ENCODE data around the gene FREM1.

FREM1 gene

GRCh38 chr9:14746626-14747025, 163.6 kb downstream of the FREM1 start:
- H3K9me2 ChIP-seq (replicated peaks; ENCODE audit: insufficient read depth, low read length), result no peaks in the 10 kb centered on the region
- no peak overlapping the region for H3K4me3 ChIP-seq (ENCODE audit: insufficient read depth, low read length, poor library complexity, severe bottlenecking)
- 0 out of 2 replicates have a peak, but pooled peaks cover 2% of the 10 kb centered on the region for H3K27me3 ChIP-seq (ENCODE audit: low read length)
- H3K27ac ChIP-seq (ENCODE audit: low read depth, low read length), result no peak overlapping the region
- H3K4me2 ChIP-seq (ENCODE audit: low read depth, low read length, poor library complexity, severe bottlenecking), result no peak overlapping the region
- no peaks in the 10 kb centered on the region for H4K20me1 ChIP-seq (ENCODE audit: low read depth, low read length)
- H3K9ac ChIP-seq (ENCODE audit: low read length), result no peak overlapping the region
- no peaks in the 10 kb centered on the region for H3K79me2 ChIP-seq (ENCODE audit: insufficient read depth, low read length)
- H3K36me3 ChIP-seq (ENCODE audit: low read length), result no peaks in the 10 kb centered on the region
- H3K9me3 ChIP-seq (ENCODE audit: insufficient read depth, low read length), result no peaks in the 10 kb centered on the region
- TF ChIP-seq CTCF (IDR thresholded peaks at IDR 0.05; ENCODE audit: insufficient read depth, low read length, poor library complexity, severe bottlenecking) (no peak), EZH2phosphoT487 (conservative IDR thresholded peaks at IDR 0.05; ENCODE audit: low read length) (no peak)
- H2AFZ ChIP-seq (ENCODE audit: low read depth, low read length, severe bottlenecking), result no peak overlapping the region
- no peaks in the 10 kb centered on the region for H3F3A ChIP-seq (ENCODE audit: insufficient read depth)

- Histone ChIP-seq H3K9ac (ENCODE audit: low read length) (no peak overlapping the region), H3K4me2 (ENCODE audit: low read depth, low read length, poor library complexity, severe bottlenecking) (no peak overlapping the region), H3K9me2 (replicated peaks; ENCODE audit: insufficient read depth, low read length) (no peaks in the 10 kb centered on the region), H2AFZ (ENCODE audit: low read depth, low read length, severe bottlenecking) (no peak overlapping the region), H3K79me2 (ENCODE audit: insufficient read depth, low read length) (no peaks in the 10 kb centered on the region), H3F3A (ENCODE audit: insufficient read depth) (no peaks in the 10 kb centered on the region), H3K36me3 (ENCODE audit: low read length) (no peaks in the 10 kb centered on the region), H4K20me1 (ENCODE audit: low read depth, low read length) (no peaks in the 10 kb centered on the region), H3K27me3 (ENCODE audit: low read length) (0 out of 2 replicates have a peak, but pooled peaks cover 4% of the 10 kb centered on the region), H3K27ac (ENCODE audit: low read depth, low read length) (no peak overlapping the region), H3K9me3 (ENCODE audit: insufficient read depth, low read length) (no peaks in the 10 kb centered on the region), H3K4me3 (ENCODE audit: insufficient read depth, low read length, poor library complexity, severe bottlenecking) (no peak overlapping the region)
- TF ChIP-seq CTCF (IDR thresholded peaks at IDR 0.05; ENCODE audit: insufficient read depth, low read length, poor library complexity, severe bottlenecking) (no peak), EZH2phosphoT487 (conservative IDR thresholded peaks at IDR 0.05; ENCODE audit: low read length) (no peak)
These were observed 165.5 kb downstream of the FREM1 start for GRCh38 chr9:14744768-14745167.

- Histone ChIP-seq H3K9me2 (replicated peaks; ENCODE audit: insufficient read depth, low read length) (no peaks in the 10 kb centered on the region), H3K4me2 (ENCODE audit: low read depth, low read length, poor library complexity, severe bottlenecking) (no peak overlapping the region), H3K9ac (ENCODE audit: low read length) (no peak overlapping the region), H3K9me3 (ENCODE audit: insufficient read depth, low read length) (no peaks in the 10 kb centered on the region), H3K27me3 (ENCODE audit: low read length) (0 out of 2 replicates have a peak, but pooled peaks cover 4% of the 10 kb centered on the region), H3K79me2 (ENCODE audit: insufficient read depth, low read length) (no peaks in the 10 kb centered on the region), H3K4me3 (ENCODE audit: insufficient read depth, low read length, poor library complexity, severe bottlenecking) (no peak overlapping the region), H3K27ac (ENCODE audit: low read depth, low read length) (no peak overlapping the region), H2AFZ (ENCODE audit: low read depth, low read length, severe bottlenecking) (no peak overlapping the region), H3F3A (ENCODE audit: insufficient read depth) (no peaks in the 10 kb centered on the region), H3K36me3 (ENCODE audit: low read length) (no peaks in the 10 kb centered on the region), H4K20me1 (ENCODE audit: low read depth, low read length) (no peaks in the 10 kb centered on the region)
- TF ChIP-seq EZH2phosphoT487 (conservative IDR thresholded peaks at IDR 0.05; ENCODE audit: low read length) (no peak), CTCF (IDR thresholded peaks at IDR 0.05; ENCODE audit: insufficient read depth, low read length, poor library complexity, severe bottlenecking) (no peak)
These were observed 168.9 kb downstream of the FREM1 start for GRCh38 chr9:14741369-14741768.

Data from SU-DHL-6 (cell line).